Vagina (tissue), 2 donors: ENCODE measurements around the gene RPE65. TPM values are rescaled to one million over a fixed set of nuclear protein-coding genes. Genes with fewer than 3 reads are reported as not detected.

Experiments used
- DNase-seq, 2 donors: peaks; one replicate each; pipeline ENCODE4 v3.0.0-alpha.2; 2017; ENCODE audit errors: extremely low spot score in 2 of 2
- H3K27ac ChIP-seq: fragments of 200-600 bp; sonication (generic); one replicate; pipeline ENCODE4 v1.5.1; 2019
- H3K27me3 ChIP-seq: fragments of 200-600 bp; sonication (generic); one replicate; pipeline ENCODE4 v1.5.1; 2019
- H3K36me3 ChIP-seq, 2 donors: fragments of 200-600 bp; sonication (generic); one replicate each; pipeline ENCODE4 v1.5.1; 2017 to 2019
- H3K4me1 ChIP-seq: fragments of 200-600 bp; sonication (generic); one replicate; pipeline ENCODE4 v1.5.1; 2019
- H3K4me3 ChIP-seq, 2 donors: fragments of 200-600 bp; sonication (generic); 1 replicate in 1 of 2; 2 replicates in 1 of 2; pipeline ENCODE4 v1.5.1; 2016 to 2019
- H3K9me3 ChIP-seq: fragments of 200-600 bp; sonication (generic); one replicate; pipeline ENCODE4 v1.5.1; 2019
- POLR2A ChIP-seq, 2 donors: fragments of 450-650 bp; IDR thresholded peaks; one replicate each; pipeline ENCODE4 v1.6.1; 2017; ENCODE audit warnings: antibody characterized with exemption in 2 of 2, mild to moderate bottlenecking in 2 of 2, moderate library complexity in 2 of 2
- POLR2AphosphoS5 ChIP-seq, 2 donors: sonication (generic); formaldehyde crosslinking; IDR thresholded peaks; one replicate each; pipeline ENCODE4 v1.9.0; 2017; ENCODE audit warnings: antibody characterized with exemption in 2 of 2, mild to moderate bottlenecking in 2 of 2, low read depth in 1 of 2; ENCODE audit not compliant: insufficient read depth in 1 of 2
- intact Hi-C: fragments of 100-400 bp; cut with DNase I; formaldehyde crosslinking; loops from one replicate; pipeline ENCODE4 v1.15.1; 2023
- total RNA-seq: library from RNA; depleted of rRNA; stranded (reverse); fragments of >200 nt; gene quantifications from one replicate; pipeline ENCODE4 v1.2.3, GENCODE V29; 2016
- TF ChIP-seq, protein P1 (sequence below), 3 experiments: fragments of 450-650 bp in 2 of 3; fragments of 200-600 bp in 1 of 3; sonication (generic) in 1 of 3; IDR thresholded peaks; one replicate each; pipeline ENCODE4 v1.5.1; 2017 to 2019; ENCODE audit warnings: antibody characterized with exemption in 3 of 3, mild to moderate bottlenecking in 2 of 3, moderate library complexity in 2 of 3

Gene RPE65
- not detected for total RNA-seq

- TF ChIP-seq POLR2A (IDR thresholded peaks at IDR 0.05) (no peak), POLR2AphosphoS5 (IDR thresholded peaks at IDR 0.05; ENCODE audit: insufficient read depth in 1 of 2, low read depth in 1 of 2) (no peak)
- TF ChIP-seq, protein P1, sequence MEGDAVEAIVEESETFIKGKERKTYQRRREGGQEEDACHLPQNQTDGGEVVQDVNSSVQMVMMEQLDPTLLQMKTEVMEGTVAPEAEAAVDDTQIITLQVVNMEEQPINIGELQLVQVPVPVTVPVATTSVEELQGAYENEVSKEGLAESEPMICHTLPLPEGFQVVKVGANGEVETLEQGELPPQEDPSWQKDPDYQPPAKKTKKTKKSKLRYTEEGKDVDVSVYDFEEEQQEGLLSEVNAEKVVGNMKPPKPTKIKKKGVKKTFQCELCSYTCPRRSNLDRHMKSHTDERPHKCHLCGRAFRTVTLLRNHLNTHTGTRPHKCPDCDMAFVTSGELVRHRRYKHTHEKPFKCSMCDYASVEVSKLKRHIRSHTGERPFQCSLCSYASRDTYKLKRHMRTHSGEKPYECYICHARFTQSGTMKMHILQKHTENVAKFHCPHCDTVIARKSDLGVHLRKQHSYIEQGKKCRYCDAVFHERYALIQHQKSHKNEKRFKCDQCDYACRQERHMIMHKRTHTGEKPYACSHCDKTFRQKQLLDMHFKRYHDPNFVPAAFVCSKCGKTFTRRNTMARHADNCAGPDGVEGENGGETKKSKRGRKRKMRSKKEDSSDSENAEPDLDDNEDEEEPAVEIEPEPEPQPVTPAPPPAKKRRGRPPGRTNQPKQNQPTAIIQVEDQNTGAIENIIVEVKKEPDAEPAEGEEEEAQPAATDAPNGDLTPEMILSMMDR (IDR thresholded peaks at IDR 0.05): no peak
- no peaks in the 10 kb centered on the region for H3K9me3 ChIP-seq
- no peak for DNase-seq
- H3K36me3 ChIP-seq: no peaks in the 10 kb centered on the region
- no peaks in the 10 kb centered on the region for H3K27me3 ChIP-seq
- H3K4me1 ChIP-seq: no peaks in the 10 kb centered on the region
- H3K4me3 ChIP-seq: no peak within 1 kb of the TSS
- no peak within 1 kb of the TSS for H3K27ac ChIP-seq
- intact Hi-C loops: no loop called here
Measured at GRCh38 chr1:68449901-68450300, at the start of gene RPE65. Gene RPE65, minus strand, starts transcription at chr1:68449954. Its CDS starts 49 bp downstream, at chr1:68449905.

DNA sequence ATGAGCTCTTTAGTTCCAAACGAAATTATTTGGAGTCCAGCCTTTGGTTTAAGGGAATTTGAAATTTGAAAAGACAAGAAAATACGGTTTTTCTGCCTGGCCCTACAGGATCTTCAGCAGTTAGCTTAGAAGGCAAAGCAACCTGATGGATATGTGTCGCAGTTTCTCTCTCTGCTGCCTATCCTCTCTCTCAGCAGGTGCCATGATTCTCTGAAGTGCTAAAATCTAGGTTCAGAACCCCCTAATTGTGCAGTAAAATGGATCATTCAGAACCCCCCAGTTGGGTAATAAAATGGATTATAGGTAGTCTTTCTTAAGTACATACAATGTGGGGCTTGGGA is 47.6 kb upstream of the RPE65 start:
- no peak overlapping the region for H3K27ac ChIP-seq
- no peak for DNase-seq
- intact Hi-C loops: no loop called here
- H3K4me3 ChIP-seq: peak overlapping the region; percentile 52 to 55
- no peaks in the 10 kb centered on the region for H3K36me3 ChIP-seq
- no peaks in the 10 kb centered on the region for H3K27me3 ChIP-seq
- TF ChIP-seq, protein P1 (IDR thresholded peaks at IDR 0.05): no peak
- TF ChIP-seq POLR2A (IDR thresholded peaks at IDR 0.05): no peak
- peaks cover 9% of the 10 kb centered on the region for H3K4me1 ChIP-seq
- H3K9me3 ChIP-seq: no peaks in the 10 kb centered on the region

DNA sequence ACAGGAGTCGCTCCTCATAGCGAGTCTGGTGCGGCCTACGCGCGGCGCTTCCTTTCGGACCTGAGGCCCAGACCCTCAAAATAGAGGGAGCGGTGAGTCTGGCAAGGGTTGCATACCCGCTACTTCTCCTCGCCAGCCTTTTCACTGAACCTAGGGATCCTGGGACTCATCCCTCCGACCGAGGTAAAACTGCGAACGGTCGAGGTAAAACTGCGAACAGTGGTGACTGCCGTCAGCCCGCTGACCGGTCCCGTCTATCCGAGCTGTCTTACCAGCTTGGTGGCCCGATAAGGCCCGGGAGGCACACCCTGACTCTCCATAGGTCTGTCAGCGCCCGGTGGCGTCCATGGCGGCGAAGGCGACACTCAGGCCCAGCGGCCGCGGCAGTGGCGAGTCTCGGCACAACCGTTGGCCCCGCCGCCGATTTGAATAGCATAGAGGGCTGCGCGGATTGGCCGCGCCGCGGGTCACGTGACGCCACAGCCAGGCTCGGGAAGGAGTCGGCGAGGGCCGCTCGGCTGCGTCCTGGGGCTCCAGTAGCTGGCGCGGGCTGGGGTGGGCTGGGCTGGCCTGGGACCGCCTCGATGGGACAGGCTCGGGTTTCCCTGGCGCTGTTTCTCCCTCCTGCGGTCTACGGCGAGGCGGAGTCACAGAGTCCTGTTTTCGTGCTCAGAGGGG is 47.1 kb upstream of the RPE65 start, which contains the start of gene DEPDC1:
DEPDC1 (minus strand) TSS at position 403 of the 678 bp plus-strand sequence; CDS start at position 320, 83 bp downstream.
- TF ChIP-seq, protein P1 (IDR thresholded peaks at IDR 0.05): no peak
- TF ChIP-seq POLR2AphosphoS5 (IDR thresholded peaks at IDR 0.05; ENCODE audit: insufficient read depth in 1 of 2, low read depth in 1 of 2): peak; percentile 45 to 50
- Histone ChIP-seq H3K27ac (no peak within 1 kb of the TSS), H3K4me1 (peaks cover 9% of the 10 kb centered on the region), H3K27me3 (no peaks in the 10 kb centered on the region), H3K36me3 (no peaks in the 10 kb centered on the region), H3K4me3 (peak within 1 kb of the TSS; percentile 52 to 55), H3K9me3 (no peaks in the 10 kb centered on the region)
- intact Hi-C loops: no loop called here
- peak in 1 of 2 donors; percentile 93 for DNase-seq

DNA sequence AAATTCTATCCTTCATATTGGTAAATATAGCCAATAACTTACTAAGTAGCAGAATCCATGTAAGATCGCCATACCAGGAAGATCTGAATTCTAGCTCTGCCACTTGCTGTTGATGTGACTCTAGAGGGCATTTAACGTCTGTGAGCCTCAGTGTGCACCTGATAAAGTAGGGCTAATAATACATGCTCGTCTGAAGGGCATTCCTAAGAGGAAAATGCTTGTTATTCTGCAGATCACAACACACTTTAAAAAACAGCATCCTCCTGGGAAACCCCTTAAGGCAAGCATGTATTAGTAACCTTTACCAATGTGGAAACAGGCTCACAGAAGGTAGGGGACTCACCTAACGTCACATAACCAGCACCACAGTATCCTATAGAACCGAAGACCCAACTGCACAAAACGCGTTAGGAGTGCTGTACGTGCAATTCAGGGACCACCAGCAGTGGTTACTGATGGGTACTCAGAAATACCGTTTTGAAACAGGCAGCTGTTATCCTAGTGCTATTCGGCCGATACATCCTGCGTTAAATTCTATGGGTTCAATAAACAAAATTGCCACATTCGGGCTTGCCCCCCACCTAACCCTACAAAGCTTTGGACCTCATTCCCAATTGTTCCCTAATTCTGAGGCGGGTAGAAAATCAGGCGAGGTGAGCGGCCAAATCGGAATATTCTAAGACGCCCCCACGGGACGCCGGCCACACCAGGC is 46.4 kb upstream of the RPE65 start:
- Histone ChIP-seq H3K27ac (no peak overlapping the region), H3K27me3 (no peaks in the 10 kb centered on the region), H3K9me3 (no peaks in the 10 kb centered on the region), H3K36me3 (no peaks in the 10 kb centered on the region), H3K4me3 (peak overlapping the region; percentile 52 to 55), H3K4me1 (peaks cover 9% of the 10 kb centered on the region)
- DNase-seq: no peak
- intact Hi-C loops: no loop called here
- no peak for TF ChIP-seq POLR2AphosphoS5 (IDR thresholded peaks at IDR 0.05; ENCODE audit: insufficient read depth in 1 of 2, low read depth in 1 of 2)
- TF ChIP-seq, protein P1 (IDR thresholded peaks at IDR 0.05): no peak

DNA sequence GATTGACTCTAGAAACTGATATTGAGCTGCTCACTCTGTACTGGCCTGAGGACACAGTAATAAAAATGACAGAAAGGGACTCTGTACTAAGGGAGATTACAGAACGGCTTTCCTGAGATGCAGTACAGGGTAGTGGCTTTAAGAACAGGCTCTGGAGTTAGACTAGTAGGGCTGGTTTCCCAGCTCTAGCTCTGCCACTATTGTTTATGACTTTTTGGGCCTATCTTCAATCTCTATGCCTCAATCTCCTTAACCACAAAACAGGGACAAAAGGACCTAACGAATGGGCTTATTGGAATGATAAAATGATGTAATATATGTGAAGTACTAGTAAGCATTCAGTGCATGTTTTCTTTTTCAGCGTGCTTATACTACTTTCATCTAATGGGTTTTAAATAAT is 45.8 kb upstream of the RPE65 start:
- H3K4me1 ChIP-seq: peaks cover 9% of the 10 kb centered on the region
- no peaks in the 10 kb centered on the region for H3K9me3 ChIP-seq
- no peak overlapping the region for H3K4me3 ChIP-seq
- intact Hi-C loops: no loop called here
- no peaks in the 10 kb centered on the region for H3K36me3 ChIP-seq
- no peaks in the 10 kb centered on the region for H3K27me3 ChIP-seq
- no peak for DNase-seq
- TF ChIP-seq, protein P1 (IDR thresholded peaks at IDR 0.05): no peak
- TF ChIP-seq POLR2AphosphoS5 (IDR thresholded peaks at IDR 0.05; ENCODE audit: insufficient read depth in 1 of 2, low read depth in 1 of 2): no peak
- no peak for TF ChIP-seq POLR2A (IDR thresholded peaks at IDR 0.05)
- H3K27ac ChIP-seq: no peak overlapping the region
